Neural progenitor cell (in vitro differentiated cells): Measurements from ENCODE around the gene IFT52. TPM values are rescaled to one million over a fixed set of nuclear protein-coding genes. Genes with fewer than 3 reads are reported as not detected.
A peak's percentile ranks its signal among the peaks of the same experiment; 100 is the strongest.

ENCODE experiments used
- DNase-seq: peaks from one replicate; pipeline ENCODE4 v3.0.0-alpha.2; 2016; ENCODE audit warnings: low spot score
- H2AFZ ChIP-seq: fragments of 200-600 bp; sonication (generic); replicated peaks from 2 replicates; pipeline ENCODE4 v1.6.1; 2016; ENCODE audit warnings: antibody characterized with exemption
- H3F3A ChIP-seq: fragments of 200-600 bp; sonication (generic); 2 replicates; pipeline ENCODE4 v1.6.1; 2016; ENCODE audit warnings: antibody characterized with exemption, low read depth
- H3K27ac ChIP-seq: fragments of 200-600 bp; sonication (generic); 2 replicates; pipeline ENCODE4 v1.5.1; 2016; ENCODE audit warnings: mild to moderate bottlenecking
- H3K27me3 ChIP-seq: fragments of 200-600 bp; sonication (generic); 2 replicates; pipeline ENCODE4 v1.6.1; 2016; ENCODE audit warnings: mild to moderate bottlenecking, moderate library complexity
- H3K36me3 ChIP-seq: fragments of 200-600 bp; sonication (generic); 2 replicates; pipeline ENCODE4 v1.5.1; 2016
- H3K4me1 ChIP-seq: fragments of 200-600 bp; sonication (generic); 2 replicates; pipeline ENCODE4 v1.6.1; 2016; ENCODE audit warnings: mixed run types
- H3K4me2 ChIP-seq: fragments of 200-600 bp; sonication (generic); 2 replicates; pipeline ENCODE4 v1.6.1; 2016
- H3K4me3 ChIP-seq: fragments of 200-600 bp; sonication (generic); 2 replicates; pipeline ENCODE4 v1.5.1; 2016
- H3K79me2 ChIP-seq: fragments of 200-600 bp; sonication (generic); 2 replicates; pipeline ENCODE4 v1.6.1; 2016; ENCODE audit warnings: low read depth
- H3K9ac ChIP-seq: fragments of 200-600 bp; sonication (generic); 2 replicates; pipeline ENCODE4 v1.6.1; 2016
- H3K9me3 ChIP-seq: fragments of 200-600 bp; sonication (generic); 2 replicates; pipeline ENCODE4 v1.5.1; 2016; ENCODE audit warnings: low read depth
- H4K20me1 ChIP-seq: fragments of 200-600 bp; sonication (generic); 2 replicates; pipeline ENCODE4 v1.6.1; 2016; ENCODE audit warnings: low read depth
- H3K27ac Mint-ChIP-seq: 3 replicates; pipeline ENCODE4 v1.8.0; 2021; ENCODE audit warnings: mixed read lengths
- H3K27me3 Mint-ChIP-seq: 2 replicates; pipeline ENCODE4 v1.8.0; 2022; ENCODE audit warnings: low read depth, mild to moderate bottlenecking, inconsistent platforms, moderate library complexity, mixed read lengths; ENCODE audit not compliant: insufficient read depth
- H3K36me3 Mint-ChIP-seq: 3 replicates; pipeline ENCODE4 v1.8.0; 2021; ENCODE audit warnings: mixed read lengths
- H3K4me1 Mint-ChIP-seq: 3 replicates; pipeline ENCODE4 v1.8.0; 2021; ENCODE audit warnings: mixed read lengths
- H3K4me3 Mint-ChIP-seq: 3 replicates; pipeline ENCODE4 v1.8.0; 2021; ENCODE audit warnings: mild to moderate bottlenecking, moderate library complexity, mixed read lengths
- H3K9me3 Mint-ChIP-seq: 3 replicates; pipeline ENCODE4 v1.8.0; 2020; ENCODE audit warnings: mixed read lengths
- EZH2 ChIP-seq: fragments of 200-600 bp; sonication (generic); IDR thresholded peaks from 2 replicates; pipeline ENCODE4 v1.6.1; 2017; ENCODE audit warnings: antibody characterized with exemption, mild to moderate bottlenecking, moderate library complexity
- EZH2phosphoT487 ChIP-seq: fragments of 200-600 bp; sonication (generic); IDR thresholded peaks from 2 replicates; pipeline ENCODE4 v1.6.1; 2017; ENCODE audit warnings: antibody characterized with exemption
- total RNA-seq: library from RNA; depleted of rRNA; stranded (reverse); fragments of >200 nt; gene quantifications from 2 replicates; pipeline ENCODE4 v1.2.3, GENCODE V29; 2015; ENCODE audit warnings: low replicate concordance
- TF ChIP-seq, protein P1 (sequence below): fragments of 200-600 bp; sonication (generic); IDR thresholded peaks from 2 replicates; pipeline ENCODE4 v1.5.1; 2017; ENCODE audit warnings: antibody characterized with exemption, mild to moderate bottlenecking

Gene IFT52
- total RNA-seq, 1 donor from 2014 or later: 87.9 TPM

DNA sequence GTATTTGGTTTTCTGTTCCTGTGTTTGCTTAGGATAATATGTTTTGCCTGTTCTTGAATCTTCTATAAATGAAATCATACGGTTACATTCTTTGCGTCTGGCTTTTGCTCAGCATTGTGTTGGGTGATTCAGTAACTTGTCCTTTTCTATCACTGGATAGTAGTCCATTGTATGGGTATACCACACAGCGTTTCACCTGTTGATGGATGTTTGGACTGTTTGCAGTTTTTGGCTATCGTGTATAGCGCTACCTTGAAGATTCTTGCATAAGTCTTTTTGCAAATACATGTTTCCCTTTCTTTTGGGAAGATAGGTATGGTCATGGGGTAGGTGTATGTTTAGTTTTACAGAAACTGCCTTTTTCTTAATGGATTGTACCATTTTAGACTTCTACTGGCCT is 85.6 kb downstream of the IFT52 start:
- TF ChIP-seq, protein P1, sequence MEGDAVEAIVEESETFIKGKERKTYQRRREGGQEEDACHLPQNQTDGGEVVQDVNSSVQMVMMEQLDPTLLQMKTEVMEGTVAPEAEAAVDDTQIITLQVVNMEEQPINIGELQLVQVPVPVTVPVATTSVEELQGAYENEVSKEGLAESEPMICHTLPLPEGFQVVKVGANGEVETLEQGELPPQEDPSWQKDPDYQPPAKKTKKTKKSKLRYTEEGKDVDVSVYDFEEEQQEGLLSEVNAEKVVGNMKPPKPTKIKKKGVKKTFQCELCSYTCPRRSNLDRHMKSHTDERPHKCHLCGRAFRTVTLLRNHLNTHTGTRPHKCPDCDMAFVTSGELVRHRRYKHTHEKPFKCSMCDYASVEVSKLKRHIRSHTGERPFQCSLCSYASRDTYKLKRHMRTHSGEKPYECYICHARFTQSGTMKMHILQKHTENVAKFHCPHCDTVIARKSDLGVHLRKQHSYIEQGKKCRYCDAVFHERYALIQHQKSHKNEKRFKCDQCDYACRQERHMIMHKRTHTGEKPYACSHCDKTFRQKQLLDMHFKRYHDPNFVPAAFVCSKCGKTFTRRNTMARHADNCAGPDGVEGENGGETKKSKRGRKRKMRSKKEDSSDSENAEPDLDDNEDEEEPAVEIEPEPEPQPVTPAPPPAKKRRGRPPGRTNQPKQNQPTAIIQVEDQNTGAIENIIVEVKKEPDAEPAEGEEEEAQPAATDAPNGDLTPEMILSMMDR: no peak
- no peak for TF ChIP-seq EZH2
- no peak for TF ChIP-seq EZH2phosphoT487
- Mint-ChIP-seq H3K4me1 (peaks cover 6% of the 10 kb centered on the region), H3K36me3 (peaks cover 19% of the 10 kb centered on the region), H3K27ac (no peak overlapping the region), H3K27me3 (peaks cover 2% of the 10 kb centered on the region), H3K4me3 (no peak overlapping the region), H3K9me3 (no peaks in the 10 kb centered on the region)
- no peak for DNase-seq
- Histone ChIP-seq H3K9me3 (no peaks in the 10 kb centered on the region), H3K4me2 (no peak overlapping the region), H3K9ac (no peak overlapping the region), H3K4me3 (no peak overlapping the region), H3K79me2 (peaks cover 54% of the 10 kb centered on the region), H3F3A (peaks cover 9% of the 10 kb centered on the region), H3K27ac (no peak overlapping the region), H2AFZ (no peak overlapping the region), H4K20me1 (peaks cover 6% of the 10 kb centered on the region), H3K36me3 (no peaks in the 10 kb centered on the region), H3K4me1 (peaks cover 6% of the 10 kb centered on the region), H3K27me3 (no peaks in the 10 kb centered on the region)

DNA sequence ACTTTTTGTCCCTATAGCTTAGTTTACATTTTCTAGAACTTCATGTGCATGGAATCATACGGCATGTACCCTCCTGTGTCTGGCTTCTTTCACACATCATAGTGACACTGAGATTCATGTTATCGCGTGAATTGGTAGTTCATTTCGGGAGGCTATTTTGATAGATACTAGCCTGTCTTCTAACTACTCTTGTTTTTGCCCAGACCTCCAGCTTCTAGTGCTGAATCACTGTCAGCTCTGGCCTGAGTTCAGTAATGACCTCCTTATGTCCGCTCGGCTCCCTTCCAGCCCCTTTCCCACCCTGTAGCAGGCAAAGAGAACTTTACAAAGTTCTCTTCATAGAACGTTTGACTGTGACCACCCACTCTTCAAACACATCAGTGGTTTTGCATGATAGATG is 90.2 kb downstream of the IFT52 start:
- H3K4me3 ChIP-seq: no peak overlapping the region
- Mint-ChIP-seq H3K27me3 (no peaks in the 10 kb centered on the region), H3K36me3 (peaks cover 13% of the 10 kb centered on the region), H3K9me3 (no peaks in the 10 kb centered on the region), H3K4me3 (no peak overlapping the region), H3K27ac (no peak overlapping the region), H3K4me1 (peaks cover 6% of the 10 kb centered on the region)
- peak overlapping the region; percentile 37 for H3K27ac ChIP-seq
- H4K20me1 ChIP-seq: peaks cover 7% of the 10 kb centered on the region
- DNase-seq: no peak
- peaks cover 7% of the 10 kb centered on the region for H3K4me1 ChIP-seq
- peaks cover 45% of the 10 kb centered on the region for H3K79me2 ChIP-seq
- peaks cover 9% of the 10 kb centered on the region for H3F3A ChIP-seq
- H2AFZ ChIP-seq: no peak overlapping the region
- no peaks in the 10 kb centered on the region for H3K9me3 ChIP-seq
- no peaks in the 10 kb centered on the region for H3K36me3 ChIP-seq
- no peak overlapping the region for H3K4me2 ChIP-seq
- no peaks in the 10 kb centered on the region for H3K27me3 ChIP-seq
- H3K9ac ChIP-seq: no peak overlapping the region
- no peak for TF ChIP-seq EZH2phosphoT487
- no peak for TF ChIP-seq EZH2
- TF ChIP-seq, protein P1: no peak

DNA sequence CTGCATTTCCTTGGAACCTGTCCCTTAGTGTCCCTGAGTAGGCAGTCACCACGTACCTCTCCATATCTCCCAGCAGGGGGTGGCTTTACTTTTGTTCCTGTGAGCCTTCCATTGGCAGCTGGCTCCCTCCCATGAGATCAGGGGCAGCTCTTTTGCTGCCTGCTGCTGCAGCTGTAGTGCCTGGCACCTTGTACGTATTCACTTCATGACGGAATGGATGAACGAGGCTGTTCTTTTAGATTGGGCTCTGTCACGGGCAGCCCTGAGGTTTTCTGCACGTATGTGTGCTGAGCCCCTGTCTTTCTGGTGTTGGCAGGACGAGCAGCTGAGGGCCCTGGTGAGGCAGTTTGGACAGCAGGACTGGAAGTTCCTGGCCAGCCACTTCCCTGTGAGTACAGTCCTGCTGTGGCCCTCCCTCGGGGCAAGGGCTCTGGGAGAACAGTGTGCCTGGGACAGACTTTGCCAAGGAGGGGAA is 90.8 kb downstream of the IFT52 start:
- no peak for TF ChIP-seq EZH2
- TF ChIP-seq, protein P1: no peak
- TF ChIP-seq EZH2phosphoT487: no peak
- peaks cover 7% of the 10 kb centered on the region for H4K20me1 ChIP-seq
- H3F3A ChIP-seq: peaks cover 9% of the 10 kb centered on the region
- no peak overlapping the region for H3K4me3 ChIP-seq
- H3K27me3 ChIP-seq: no peaks in the 10 kb centered on the region
- no peak overlapping the region for H3K9ac ChIP-seq
- no peak overlapping the region for H2AFZ ChIP-seq
- peak overlapping the region; percentile 37 for H3K27ac ChIP-seq
- peak; percentile 69 for DNase-seq
- peaks cover 7% of the 10 kb centered on the region for H3K4me1 ChIP-seq
- Mint-ChIP-seq H3K36me3 (peaks cover 9% of the 10 kb centered on the region), H3K27me3 (no peaks in the 10 kb centered on the region), H3K27ac (no peak overlapping the region), H3K4me3 (no peak overlapping the region), H3K9me3 (no peaks in the 10 kb centered on the region), H3K4me1 (peaks cover 6% of the 10 kb centered on the region)
- H3K9me3 ChIP-seq: no peaks in the 10 kb centered on the region
- peaks cover 41% of the 10 kb centered on the region for H3K79me2 ChIP-seq
- no peak overlapping the region for H3K4me2 ChIP-seq
- no peaks in the 10 kb centered on the region for H3K36me3 ChIP-seq
